B cell (primary cell): ENCODE measurements around the gene CBARP. TPM values are rescaled to one million over a fixed set of nuclear protein-coding genes. Genes with fewer than 3 reads are reported as not detected.
A peak's percentile ranks its signal among the peaks of the same experiment; 100 is the strongest.

Source experiments
- ATAC-seq: fragments of 200-7000 bp; cut with Tn5 transposase; one replicate; pipeline ENCODE4 v1.10.0; 2021; ENCODE audit warnings: low read depth, mild to moderate bottlenecking, moderate number of reproducible peaks, moderate library complexity
- CTCF ChIA-PET: fragments of 350-600 bp; sonication (Branson Sonifier 250); formaldehyde crosslinking; loops from one replicate; lab custom pipeline; 2021; ENCODE audit warnings: antibody characterized with exemption, inconsistent platforms; lab: Charles Lee
- POLR2A ChIA-PET: fragments of 350-600 bp; sonication (Branson Sonifier 250); formaldehyde crosslinking; loops from one replicate; lab custom pipeline; 2021; ENCODE audit warnings: antibody characterized with exemption; lab: Charles Lee
- DNase-seq: peaks from one replicate; pipeline ENCODE4 v3.0.0; 2013
- H2AFZ ChIP-seq: 2 replicates; pipeline ENCODE4 v1.6.1; 2012; ENCODE audit warnings: mild to moderate bottlenecking, low read depth, low read length; ENCODE audit not compliant: insufficient read depth, poor library complexity, severe bottlenecking
- H3K27ac ChIP-seq, 2 donors: 1 replicate in 1 of 2; 2 replicates in 1 of 2; pipeline ENCODE4 v1.5.1; 2012 to 2013; ENCODE audit warnings: low read length in 2 of 2, mild to moderate bottlenecking in 2 of 2, moderate library complexity in 1 of 2
- H3K27me3 ChIP-seq, 4 experiments: fragments of 200-600 bp in 1 of 4; sonication (generic) in 1 of 4; replicated peaks in 1 of 4; 1 replicate in 2 of 4; 2 replicates in 2 of 4; pipeline versions ENCODE4 v1.6.1 to v1.7.0; 2013 to 2016; ENCODE audit warnings: low read length in 3 of 4, mild to moderate bottlenecking in 2 of 4, mixed read lengths in 1 of 4, moderate library complexity in 1 of 4; ENCODE audit not compliant: insufficient read depth in 4 of 4, control insufficient read depth in 3 of 4; ENCODE audit errors: control extremely low read depth in 1 of 4
- H3K36me3 ChIP-seq, 2 experiments: replicated peaks in 1 of 2; 1 replicate in 1 of 2; 2 replicates in 1 of 2; pipeline versions ENCODE4 v1.6.1 to v1.7.1; 2013; ENCODE audit warnings: low read length in 1 of 2; ENCODE audit not compliant: insufficient read depth in 2 of 2, control insufficient read depth in 1 of 2; ENCODE audit errors: control extremely low read depth in 1 of 2, extremely low read depth in 1 of 2
- H3K4me1 ChIP-seq, 2 donors: fragments of 200-600 bp in 1 of 2; sonication (generic) in 1 of 2; 1 replicate in 1 of 2; 2 replicates in 1 of 2; pipeline versions ENCODE4 v1.5.1 to v1.6.1; 2013 to 2017; ENCODE audit warnings: low read length in 2 of 2; ENCODE audit not compliant: control insufficient read depth in 2 of 2, insufficient read depth in 2 of 2
- H3K4me2 ChIP-seq: replicated peaks from 2 replicates; pipeline ENCODE3; 2012; ENCODE audit warnings: mild to moderate bottlenecking, low read depth, low read length; ENCODE audit not compliant: poor library complexity, severe bottlenecking
- H3K4me3 ChIP-seq, 5 experiments: fragments of 200-600 bp in 1 of 5; sonication (generic) in 1 of 5; 1 replicate in 3 of 5; 2 replicates in 2 of 5; pipeline versions ENCODE4 v1.5.1 to v1.7.0; 2011 to 2016; ENCODE audit warnings: low read length in 4 of 5, mild to moderate bottlenecking in 4 of 5, low read depth in 2 of 5, control low read depth in 1 of 5, moderate library complexity in 1 of 5; ENCODE audit not compliant: insufficient read depth in 1 of 5; ENCODE audit errors: control extremely low read depth in 1 of 5, extremely low read depth in 1 of 5
- H3K79me2 ChIP-seq: fragments of 200-600 bp; sonication (generic); one replicate; pipeline ENCODE4 v1.6.0; 2016; ENCODE audit warnings: low read length; ENCODE audit not compliant: control insufficient read depth, insufficient read depth
- H3K9ac ChIP-seq: fragments of 200-600 bp; sonication (generic); 2 replicates; pipeline ENCODE4 v1.6.1; 2017; ENCODE audit warnings: mild to moderate bottlenecking, low read length, moderate library complexity
- H3K9me3 ChIP-seq, 3 donors: one replicate each; pipeline versions ENCODE4 v1.6.1 to v1.7.1; 2013; ENCODE audit warnings: low read length in 2 of 3; ENCODE audit not compliant: control insufficient read depth in 2 of 3, insufficient read depth in 1 of 3; ENCODE audit errors: control extremely low read depth in 1 of 3
- H4K20me1 ChIP-seq: 2 replicates; pipeline ENCODE4 v1.6.0; 2012; ENCODE audit warnings: mild to moderate bottlenecking, low read length; ENCODE audit not compliant: insufficient read depth, control insufficient read depth, poor library complexity, severe bottlenecking
- H3K27ac Mint-ChIP-seq: one replicate; pipeline ENCODE4 v1.8.0; 2021; ENCODE audit warnings: mixed read lengths
- H3K27me3 Mint-ChIP-seq: one replicate; pipeline ENCODE4 v1.8.0; 2021; ENCODE audit warnings: mixed read lengths
- H3K4me1 Mint-ChIP-seq: one replicate; pipeline ENCODE4 v1.8.0; 2021; ENCODE audit warnings: mixed read lengths
- H3K4me3 Mint-ChIP-seq: one replicate; pipeline ENCODE4 v1.8.0; 2021; ENCODE audit warnings: mixed read lengths
- H3K9me3 Mint-ChIP-seq: one replicate; pipeline ENCODE4 v1.8.0; 2022; ENCODE audit warnings: mixed read lengths; ENCODE audit not compliant: insufficient read depth
- CTCF ChIP-seq: fragments of 200-600 bp; IDR thresholded peaks from one replicate; pipeline ENCODE4 v1.8.0; 2022; ENCODE audit warnings: antibody characterized with exemption, mild to moderate bottlenecking
- EZH2 ChIP-seq: IDR thresholded peaks from 2 replicates; pipeline ENCODE4 v1.6.1; 2012; ENCODE audit warnings: borderline replicate concordance, low read depth, mild to moderate bottlenecking, moderate library complexity, low read length; ENCODE audit not compliant: insufficient read depth, poor library complexity, severe bottlenecking
- WGBS: methylation state at CpG from one replicate; pipeline ENCODE4 v1.1.5; 2013; ENCODE audit warnings: missing lambda C conversion rate; ENCODE audit not compliant: insufficient coverage; 5-methylcytosine and 5-hydroxymethylcytosine counted together
- intact Hi-C: fragments of 100-400 bp; cut with micrococcal nuclease; formaldehyde crosslinking; loops from one replicate; pipeline ENCODE4 v1.10.0; 2022
- polyA plus RNA-seq: library from polyadenylated mRNA; depleted of rRNA; stranded (reverse); fragments of >200 nt; gene quantifications from 2 replicates; pipeline ENCODE4 v1.2.3, GENCODE V29; 2012
- total RNA-seq, 2 donors: library from RNA; stranded (reverse); fragments of 120-200 nt in 1 of 2; gene quantifications; 1 replicate in 1 of 2; 2 replicates in 1 of 2; pipeline versions ENCODE4 v1.2.3 to v1.2.4, GENCODE V29; 2013 to 2022

CBARP gene
- total and polyA plus RNA-seq, 2 donors (not counting 1 experiment from before 2014, with no cell fraction given), result not detected

- intact Hi-C loops, result no loop called here
- ATAC-seq, result no peak
- Histone ChIP-seq H3K27ac (no peak overlapping the region), H3K9ac (no peak overlapping the region), H2AFZ (no peak overlapping the region), H3K9me3 (no peaks in the 10 kb centered on the region), H4K20me1 (no peaks in the 10 kb centered on the region), H3K27me3 (peaks cover 0 to 21% (median 7%) of the 10 kb centered on the region in 4 experiments), H3K4me1 (peaks cover 12 to 15% of the 10 kb centered on the region in 2 donors), H3K4me2 (no peak overlapping the region), H3K79me2 (no peaks in the 10 kb centered on the region), H3K36me3 (no peaks in the 10 kb centered on the region), H3K4me3 (no peak overlapping the region)
- no peaks in the 10 kb centered on the region for H3K9me3 Mint-ChIP-seq
- H3K4me3 Mint-ChIP-seq, result no peak overlapping the region
- TF ChIP-seq CTCF (no peak), EZH2 (no peak)
- CTCF ChIA-PET, result no interaction called here
- POLR2A ChIA-PET, result no interaction called here
- 89% methylated on average over 45 of the region's 45 CpGs for WGBS
- peaks cover 8% of the 10 kb centered on the region for H3K27me3 Mint-ChIP-seq
- DNase-seq, result no peak
- peaks cover 12% of the 10 kb centered on the region for H3K4me1 Mint-ChIP-seq
- H3K27ac Mint-ChIP-seq, result peak overlapping the region; percentile 26
Observed at GRCh38 chr19:1234051-1234954, 3.5 kb downstream of the CBARP start.

- H3K9me3 ChIP-seq, result no peaks in the 10 kb centered on the region
- Mint-ChIP-seq H3K27ac (no peak overlapping the region), H3K4me1 (peaks cover under 1% of the 10 kb centered on the region), H3K4me3 (no peak overlapping the region), H3K9me3 (no peaks in the 10 kb centered on the region), H3K27me3 (peaks cover under 1% of the 10 kb centered on the region)
- TF ChIP-seq EZH2 (no peak), CTCF (no peak)
- 93% methylated on average over 24 of the region's 24 CpGs for WGBS
- POLR2A ChIA-PET, result interaction anchor here (0.7 kb wide), 1 partner anchor 385 kb away, joined by 6 read pairs; no protein-coding TSS in a partner anchor
- CTCF ChIA-PET, result no interaction called here
- H3K79me2 ChIP-seq, result no peaks in the 10 kb centered on the region
- H3K4me3 ChIP-seq, result no peak overlapping the region
- no peak overlapping the region for H3K9ac ChIP-seq
- intact Hi-C loops, result no loop called here
- no peak overlapping the region for H3K4me2 ChIP-seq
- no peaks in the 10 kb centered on the region for H4K20me1 ChIP-seq
- no peaks in the 10 kb centered on the region for H3K36me3 ChIP-seq
- DNase-seq (no peak), ATAC-seq (no peak)
- peaks cover 0 to 18% (median 7%) of the 10 kb centered on the region in 4 experiments for H3K27me3 ChIP-seq
- H3K4me1 ChIP-seq, result peaks cover 8% of the 10 kb centered on the region in 2 donors
- H2AFZ ChIP-seq, result no peak overlapping the region
- no peak overlapping the region for H3K27ac ChIP-seq
Observed at GRCh38 chr19:1233115-1233667, 4.6 kb downstream of the CBARP start.
